Stimulated activated CD4-positive, alpha-beta T cell treated with anti-CD3 and anti-CD28 coated beads, Interleukin-1b, Interleukin-23, amount 100 ng/mL, for 4 hours (primary cell): ENCODE data around the gene OLR1.
A peak's percentile ranks its signal among the peaks of the same experiment; 100 is the strongest.
"Not testable (repeated sequence)": the region's sequence is repeated elsewhere in the genome, so short reads cannot be mapped to it uniquely, and the experiment has no call there.

Source experiments
- DNase-seq, 2 donors: peaks; one replicate each; pipeline ENCODE4 v3.0.0-alpha.2; 2020; ENCODE audit warnings: low read depth in 2 of 2

The OLR1 gene

GRCh38 chr12:10171973-10172728 lies at the start of gene OLR1:
Gene OLR1, minus strand, starts transcription at chr12:10172132. Its CDS starts 55 bp downstream, at chr12:10172077.
- no peak for DNase-seq

- no peak for DNase-seq
Observed at GRCh38 chr12:10220398-10221077, 48.6 kb upstream of the OLR1 start.

DNA sequence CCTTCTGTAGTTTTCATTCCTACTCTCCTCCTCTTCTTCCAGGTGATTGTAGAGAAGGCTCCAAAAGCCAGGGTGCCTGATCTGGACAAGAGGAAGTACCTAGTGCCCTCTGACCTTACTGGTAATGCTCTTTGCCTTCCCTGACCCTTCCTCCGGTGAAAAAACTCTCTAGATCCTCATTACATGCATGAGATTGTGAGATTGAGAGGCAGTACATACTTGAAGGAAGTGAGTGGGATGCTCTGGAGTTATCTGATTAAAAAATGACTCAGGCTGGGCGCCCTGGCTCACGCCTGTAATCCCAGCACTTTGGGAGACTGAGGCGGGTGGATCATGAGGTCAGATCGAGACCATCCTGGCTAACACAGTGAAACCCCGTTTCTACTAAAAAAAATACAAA lies 46.1 kb upstream of the OLR1 start:
- DNase-seq, result no peak

DNA sequence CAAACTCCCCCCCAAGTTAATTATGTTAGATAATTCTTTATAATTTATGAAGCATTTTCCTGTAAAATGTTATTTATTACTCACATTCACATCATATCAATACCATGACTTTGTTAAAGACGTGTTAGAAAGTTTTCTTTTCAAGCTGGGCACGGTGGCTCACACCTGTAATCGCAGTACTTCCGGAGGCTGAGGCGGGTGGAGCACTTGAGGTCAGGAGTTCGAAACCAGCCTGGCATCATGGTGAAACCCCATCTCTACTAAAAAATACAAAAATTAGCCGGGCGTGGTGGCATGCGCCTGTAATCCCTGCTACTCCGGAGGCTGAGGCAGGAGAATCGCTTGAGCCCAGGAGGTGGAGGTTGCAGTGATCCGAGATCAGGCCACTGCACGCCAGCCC lies 44.0 kb upstream of the OLR1 start:
- not testable (repeated sequence) for DNase-seq

DNA sequence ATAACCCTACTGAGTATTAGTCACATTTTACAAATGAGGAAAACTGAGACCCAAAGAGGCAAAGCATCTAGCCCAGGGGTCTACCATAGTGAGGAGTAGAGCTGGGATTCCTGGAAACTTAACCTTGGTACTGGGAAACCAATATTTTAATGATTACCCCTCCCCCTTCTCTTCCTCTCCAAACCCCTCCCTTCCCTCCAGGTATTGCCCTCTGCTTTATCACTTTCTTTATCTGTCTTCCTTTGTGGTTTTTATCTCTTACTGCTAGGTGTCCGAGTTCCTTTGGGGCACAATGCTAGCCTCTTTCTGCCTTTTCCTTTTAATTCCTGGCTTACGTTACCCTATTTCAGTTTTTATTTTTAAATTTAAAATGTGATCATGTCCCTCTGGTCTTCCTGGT lies 43.5 kb upstream of the OLR1 start:
- DNase-seq, result no peak

DNA sequence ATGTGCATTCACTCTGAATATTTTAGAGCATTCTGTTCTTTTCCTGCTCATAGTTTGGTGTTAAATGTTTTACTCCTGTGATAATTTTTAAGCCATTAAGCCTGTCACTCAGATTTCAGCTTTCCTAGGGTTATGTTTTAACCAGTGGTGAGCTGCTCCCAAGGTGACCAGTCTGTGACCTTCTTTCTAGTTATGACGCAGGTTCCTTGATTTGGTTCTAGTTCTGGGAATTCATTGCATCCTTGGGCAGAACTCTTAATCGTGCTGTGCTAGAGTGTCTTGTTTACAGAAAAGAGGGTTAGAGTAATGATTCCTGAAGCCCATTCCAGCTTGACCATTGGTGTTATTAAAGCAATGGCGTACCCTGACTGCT lies 42.9 kb upstream of the OLR1 start:
- DNase-seq, result no peak

- no peak for DNase-seq
Observed at GRCh38 chr12:10214136-10214894, 42.4 kb upstream of the OLR1 start.

GRCh38 chr12:10213168-10214135 lies 41.5 kb upstream of the OLR1 start:
- peak; percentile 54 to 56 for DNase-seq

- peak; percentile 68 to 69 for DNase-seq
Observed at GRCh38 chr12:10212739-10213131, 40.8 kb upstream of the OLR1 start, which contains the start of gene GABARAPL1. Gene GABARAPL1, plus strand, starts transcription at chr12:10212877. Its CDS starts 253 bp downstream, at chr12:10213130.

GRCh38 chr12:10211940-10212738 lies 40.2 kb upstream of the OLR1 start:
- peak; percentile 67 to 73 for DNase-seq

DNA sequence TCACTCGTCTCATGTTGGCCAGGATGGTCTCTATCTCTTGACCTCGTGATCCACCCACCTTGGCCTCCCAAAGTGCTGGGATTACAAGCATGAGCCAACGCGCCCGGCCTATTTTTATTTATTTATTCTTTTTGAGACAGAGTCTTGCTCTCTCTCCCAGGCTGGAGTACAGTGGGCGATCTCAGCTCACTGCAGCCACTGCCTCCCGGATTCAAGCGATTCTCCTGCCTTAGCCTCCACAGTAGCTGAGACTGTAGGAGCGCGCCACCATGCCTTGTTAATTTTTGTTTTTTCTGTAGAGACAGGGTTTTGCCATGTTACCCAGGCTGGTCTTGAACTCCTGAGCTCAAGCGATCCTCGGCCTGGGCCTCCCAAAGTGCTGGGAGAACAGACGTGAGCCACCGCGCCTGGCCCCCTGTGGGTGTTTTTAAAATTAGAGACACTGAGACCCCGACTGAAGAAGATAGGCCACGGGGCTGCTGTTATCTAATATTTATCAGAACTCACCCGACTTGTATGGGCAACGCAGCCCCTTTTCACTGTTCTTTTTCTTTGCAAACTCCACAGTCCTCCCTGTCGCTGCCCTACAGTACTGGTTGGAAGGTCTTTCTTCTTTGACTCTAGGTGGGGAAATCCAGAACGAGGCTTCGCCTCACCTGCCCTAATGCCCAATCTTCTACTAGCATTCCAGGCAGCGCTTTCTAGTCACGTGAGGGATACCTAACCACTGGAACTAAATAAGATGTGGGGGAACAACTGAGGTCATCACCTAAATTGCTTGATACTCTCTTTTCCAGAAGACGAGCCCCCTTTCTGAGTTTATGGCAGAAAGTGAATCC lies 39.4 kb upstream of the OLR1 start:
- no peak for DNase-seq

GRCh38 chr12:10210225-10210624 lies 38.3 kb upstream of the OLR1 start:
- no peak for DNase-seq

DNA sequence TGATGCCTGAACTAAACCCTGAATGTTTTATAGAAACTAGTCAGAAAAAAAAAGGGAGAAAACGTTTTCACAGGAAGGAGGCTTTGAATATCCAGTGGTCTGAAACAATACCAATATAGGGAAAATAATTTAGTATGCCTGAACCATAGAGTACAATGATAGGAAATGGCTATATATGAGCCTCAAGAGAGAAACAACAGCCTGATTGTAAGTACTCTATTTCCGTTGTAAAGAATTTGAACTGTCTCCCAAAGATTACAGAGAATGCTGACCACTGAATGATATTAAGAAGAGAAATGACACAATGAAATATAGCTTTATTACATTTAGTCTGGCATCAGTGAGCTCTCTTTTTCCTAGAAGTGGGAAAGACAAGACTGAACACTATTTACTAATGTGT lies 35.2 kb upstream of the OLR1 start:
- DNase-seq, result no peak

DNA sequence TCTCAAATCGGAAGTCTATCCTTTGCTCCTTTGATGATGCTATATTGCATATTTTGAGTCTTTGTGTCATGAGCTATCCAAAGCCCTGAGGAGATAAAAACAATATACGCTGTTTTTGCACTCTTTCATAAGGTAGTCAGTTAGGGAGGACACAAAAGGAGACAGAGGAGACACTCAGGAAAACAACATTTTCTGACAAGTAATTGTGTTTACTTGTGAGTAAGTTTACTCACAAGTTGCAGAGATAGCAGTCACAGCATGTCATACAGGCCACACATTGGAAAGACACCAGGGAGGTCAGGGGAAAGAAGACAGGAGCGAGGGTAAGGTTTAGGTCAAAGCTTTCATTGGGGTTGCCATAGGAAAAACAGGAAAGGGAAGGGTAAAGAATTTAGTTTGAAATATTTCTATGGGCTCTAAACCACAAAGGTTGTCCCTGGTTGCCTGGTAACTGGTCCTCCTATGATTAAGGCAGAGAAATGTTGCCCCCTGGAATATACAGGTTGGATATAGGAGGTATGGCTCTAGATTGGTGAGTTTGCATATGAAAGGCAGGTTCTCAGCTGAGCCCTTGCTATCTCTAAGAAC lies 33.4 kb upstream of the OLR1 start:
- no peak for DNase-seq

GRCh38 chr12:10204495-10204894 lies 32.6 kb upstream of the OLR1 start:
- DNase-seq, result not testable (repeated sequence)

- DNase-seq, result no peak
Observed at GRCh38 chr12:10197879-10198278, 25.9 kb upstream of the OLR1 start.

GRCh38 chr12:10196210-10196609 lies 24.3 kb upstream of the OLR1 start:
- DNase-seq, result no peak

DNA sequence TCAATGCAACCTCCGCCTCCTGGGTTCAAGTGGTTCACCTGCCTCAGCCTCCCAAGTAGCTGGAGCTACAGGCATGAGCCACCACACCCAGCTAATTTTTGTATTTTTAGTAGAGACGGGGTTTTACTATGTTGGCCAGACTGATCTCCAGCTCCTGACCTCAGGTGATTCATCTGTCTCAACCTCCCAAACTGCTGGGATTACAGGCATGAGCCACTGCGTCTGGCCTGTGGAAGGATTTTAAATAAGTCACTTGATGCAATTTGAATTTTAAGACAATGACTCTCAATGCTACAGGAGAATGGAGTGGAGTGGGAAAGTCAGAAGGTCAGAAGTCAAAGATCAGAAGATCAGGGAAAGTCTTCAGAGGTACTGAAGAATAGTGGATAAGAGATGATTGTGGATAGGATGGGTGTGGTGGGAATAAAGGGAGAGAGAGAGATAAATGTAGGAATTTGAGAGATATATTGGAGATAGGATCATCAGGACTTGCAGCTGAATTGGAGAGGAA lies 22.3 kb upstream of the OLR1 start:
- DNase-seq, result no peak

- no peak for DNase-seq
Observed at GRCh38 chr12:10191865-10192264, 19.9 kb upstream of the OLR1 start.
